Hematopoietic multipotent progenitor cell treated with erythropoietin and hydrocortisone succinate and interleukin-3 and kit ligand, for 6 days (in vitro differentiated cells): ENCODE data around the gene F3.
"Not testable (repeated sequence)": the region's sequence is repeated elsewhere in the genome, so short reads cannot be mapped to it uniquely, and the experiment has no call there.

Experiments used
- DNase-seq: peaks from one replicate; pipeline ENCODE4 v3.0.0-alpha.2; 2015

Gene F3

GRCh38 chr1:94541246-94542087, at the start of gene F3:
TSS of gene F3 (minus strand) at chr1:94541759. CDS start at chr1:94541636, 123 bp downstream.
- DNase-seq: peak; percentile 81

GRCh38 chr1:94590203-94591137, 48.9 kb upstream of the F3 start:
- no peak for DNase-seq

GRCh38 chr1:94589728-94590127, 48.2 kb upstream of the F3 start:
- no peak for DNase-seq

GRCh38 chr1:94582565-94582964, 41.0 kb upstream of the F3 start:
- DNase-seq: no peak

GRCh38 chr1:94580367-94581115, 39.0 kb upstream of the F3 start:
- no peak for DNase-seq

- DNase-seq: no peak
Observed at GRCh38 chr1:94579876-94580294, 38.3 kb upstream of the F3 start.

- DNase-seq: no peak
Observed at GRCh38 chr1:94578856-94579255, 37.3 kb upstream of the F3 start.

GRCh38 chr1:94573917-94574316, 32.4 kb upstream of the F3 start:
- not testable (repeated sequence) for DNase-seq

GRCh38 chr1:94572780-94573179, 31.2 kb upstream of the F3 start:
- DNase-seq: no peak

- not testable (repeated sequence) for DNase-seq
Observed at GRCh38 chr1:94570965-94571364, 29.4 kb upstream of the F3 start.

GRCh38 chr1:94568806-94569205, 27.2 kb upstream of the F3 start:
- not testable (repeated sequence) for DNase-seq

GRCh38 chr1:94567975-94568607, 26.5 kb upstream of the F3 start:
- not testable (repeated sequence) for DNase-seq

GRCh38 chr1:94566436-94566835, 24.9 kb upstream of the F3 start:
- DNase-seq: not testable (repeated sequence)

GRCh38 chr1:94565901-94566300, 24.3 kb upstream of the F3 start:
- DNase-seq: no peak

- no peak for DNase-seq
Observed at GRCh38 chr1:94562519-94563260, 21.1 kb upstream of the F3 start.

- DNase-seq: no peak
Observed at GRCh38 chr1:94560333-94560732, 18.8 kb upstream of the F3 start.

- DNase-seq: no peak
Observed at GRCh38 chr1:94559921-94560320, 18.4 kb upstream of the F3 start.

- no peak for DNase-seq
Observed at GRCh38 chr1:94555091-94555490, 13.5 kb upstream of the F3 start.

GRCh38 chr1:94554580-94554979, 13.0 kb upstream of the F3 start:
- no peak for DNase-seq

GRCh38 chr1:94553931-94554330, 12.4 kb upstream of the F3 start:
- no peak for DNase-seq

GRCh38 chr1:94553323-94553730, 11.8 kb upstream of the F3 start:
- no peak for DNase-seq
